ENCODE measurements around the gene SLC66A1.

The SLC66A1 gene

GRCh38 chr1:19363536-19364152 lies 51.5 kb downstream of the SLC66A1 start:
- FAIRE-seq, result no peak

DNA sequence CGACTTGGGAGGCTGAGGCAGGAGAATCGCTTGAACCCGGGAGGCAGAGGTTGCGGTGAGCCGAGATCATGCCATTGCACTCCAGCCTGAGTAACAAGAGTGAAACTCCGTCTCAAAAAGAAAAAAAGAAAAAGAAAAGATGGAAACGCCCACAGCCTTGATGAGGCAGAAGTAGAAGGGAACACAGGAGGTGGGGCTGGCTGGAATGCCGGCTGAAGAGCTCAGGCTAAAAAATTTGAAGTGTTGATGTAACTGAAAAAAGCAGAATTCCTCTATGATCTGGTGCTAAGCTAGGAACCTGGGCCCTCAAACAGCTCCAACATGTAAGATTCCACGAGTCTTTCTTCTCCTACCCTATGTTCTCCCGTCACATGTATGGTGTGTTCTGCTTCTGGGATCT lies 53.6 kb downstream of the SLC66A1 start:
- FAIRE-seq, result no peak

DNA sequence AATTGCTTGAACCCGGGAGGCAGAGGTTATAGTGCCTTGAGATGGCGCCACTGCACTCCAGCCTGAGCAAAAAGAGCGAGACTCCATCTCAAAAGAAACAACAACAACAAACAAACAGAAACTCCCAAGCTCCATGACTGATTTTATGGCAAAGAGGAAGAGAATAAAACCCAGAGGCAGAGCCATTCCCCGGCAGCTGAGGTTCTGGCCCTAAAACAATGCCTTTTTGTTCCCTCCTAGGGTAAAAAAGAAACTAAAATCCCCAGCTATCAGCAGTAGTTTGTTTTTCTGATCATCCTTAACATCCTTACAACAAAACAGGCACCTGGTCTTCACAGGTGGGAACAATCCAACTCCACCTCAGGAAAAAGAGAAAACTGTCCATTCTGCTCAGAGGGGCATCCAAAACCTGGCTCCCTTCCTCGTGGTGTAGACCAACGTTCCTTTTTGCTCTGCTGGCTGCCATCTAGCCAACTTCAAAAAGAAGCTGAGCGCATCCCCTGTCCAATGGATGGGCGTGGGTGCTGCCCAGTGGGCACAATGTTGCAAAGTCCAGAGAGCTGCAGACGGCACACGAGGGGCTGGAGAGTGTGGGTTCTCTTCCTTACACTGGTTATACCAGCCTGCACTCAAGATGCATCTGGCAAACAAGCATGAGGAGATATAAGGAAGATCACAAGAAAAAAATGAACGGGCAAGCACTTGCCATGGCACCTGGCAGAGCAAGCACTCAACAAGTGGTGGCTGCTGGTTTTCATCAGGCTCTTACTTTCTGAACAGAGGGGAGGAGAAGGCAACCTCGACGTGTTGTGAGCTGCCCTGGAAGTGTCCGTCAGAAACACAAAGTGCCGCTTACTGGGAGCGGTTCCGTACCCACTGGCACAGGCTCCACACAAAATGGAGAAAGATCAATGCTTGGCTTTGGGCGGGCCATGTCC lies 54.7 kb downstream of the SLC66A1 start:
- no peak for FAIRE-seq

GRCh38 chr1:19367584-19368041 lies 55.5 kb downstream of the SLC66A1 start:
- no peak for FAIRE-seq

- no peak for FAIRE-seq
Observed at GRCh38 chr1:19368050-19368449, 55.9 kb downstream of the SLC66A1 start.

DNA sequence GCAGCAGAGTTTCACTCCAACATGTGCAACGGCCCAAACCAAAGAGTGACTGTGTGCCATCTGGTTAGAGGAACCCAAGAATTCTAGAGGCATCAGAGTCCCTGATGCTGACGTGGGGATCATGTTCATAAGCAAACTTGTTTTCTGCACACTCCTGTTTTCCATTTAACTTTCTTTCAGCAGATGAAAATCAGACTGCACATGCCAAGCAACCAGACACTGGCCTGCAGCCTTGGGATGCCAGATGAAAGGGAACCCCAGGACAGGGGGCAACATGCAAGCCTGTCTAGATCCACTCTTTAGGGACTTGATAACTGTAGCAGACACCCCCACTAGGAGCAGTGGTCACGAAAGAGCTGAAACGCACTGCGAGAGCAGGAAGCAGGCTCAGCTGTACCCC lies 56.8 kb downstream of the SLC66A1 start:
- no peak for FAIRE-seq

DNA sequence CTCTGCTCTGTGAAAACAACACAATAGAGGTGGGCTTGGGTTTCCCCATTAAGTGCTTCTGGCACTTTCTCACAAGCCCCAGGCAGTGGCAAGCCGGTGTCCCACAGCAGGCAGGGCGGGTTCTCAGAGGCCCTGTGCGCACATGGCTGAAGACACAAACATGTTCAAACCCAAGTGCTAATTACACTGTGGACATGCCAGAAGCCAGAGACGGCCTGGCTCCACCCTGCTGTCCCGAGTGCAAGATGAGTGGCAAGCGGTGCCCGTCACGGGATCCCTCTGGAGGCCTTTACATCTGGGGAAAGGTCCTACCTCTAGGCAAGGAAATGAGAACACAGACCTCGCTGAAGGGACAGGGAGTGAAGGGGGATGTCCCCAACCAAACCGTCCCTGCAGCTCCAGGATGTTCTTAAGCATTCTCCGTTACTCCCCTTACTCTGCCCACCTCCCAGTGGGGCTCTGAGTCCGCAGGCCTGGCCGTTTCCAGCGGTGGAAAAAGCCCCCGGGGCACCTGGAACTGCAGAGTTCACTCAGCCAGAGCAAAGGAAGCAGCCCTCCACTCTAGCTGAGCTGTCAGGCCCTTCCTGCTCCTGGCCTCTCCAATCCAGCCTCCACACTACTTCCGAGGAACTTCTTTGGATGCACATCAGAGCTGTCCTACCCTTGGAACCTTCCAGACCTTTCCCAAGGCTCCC lies 57.4 kb downstream of the SLC66A1 start:
- FAIRE-seq, result no peak

DNA sequence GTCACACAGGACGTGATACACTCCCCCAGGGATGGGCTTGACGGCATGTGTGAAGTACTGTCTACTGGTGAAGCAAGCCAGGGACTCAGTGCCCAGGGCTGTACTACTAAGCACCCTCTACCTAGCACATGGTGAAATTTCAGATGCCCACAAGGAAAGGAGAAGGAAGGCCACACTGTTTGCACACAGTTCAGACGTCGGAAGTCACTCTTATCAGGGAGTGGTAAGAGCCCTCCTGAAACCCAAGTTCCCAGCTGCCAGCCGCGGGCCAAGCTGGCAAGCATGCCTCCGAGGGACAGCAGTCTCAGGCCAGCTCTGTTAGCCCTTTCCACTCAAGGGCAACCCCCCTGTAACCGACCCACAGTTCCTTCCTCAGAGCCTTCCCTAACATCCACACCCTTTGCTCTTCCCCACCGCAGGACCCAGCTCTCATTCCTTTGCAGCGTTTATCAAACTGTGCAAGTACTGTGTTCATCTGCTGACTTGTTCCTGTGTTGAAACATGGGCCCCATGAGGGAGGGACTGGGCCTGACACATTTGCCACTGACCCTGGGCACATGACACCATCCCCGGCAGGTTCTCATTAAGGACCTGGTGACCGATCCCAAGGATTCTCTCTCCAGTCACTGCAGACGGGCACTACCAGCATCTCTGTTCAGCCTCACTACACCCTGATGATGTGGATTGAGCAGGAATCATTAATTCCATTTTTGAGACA lies 58.5 kb downstream of the SLC66A1 start:
- no peak for FAIRE-seq

- FAIRE-seq, result no peak
Observed at GRCh38 chr1:19371226-19372135, 59.4 kb downstream of the SLC66A1 start.

- no peak for FAIRE-seq
Observed at GRCh38 chr1:19372136-19372514, 60.0 kb downstream of the SLC66A1 start.

GRCh38 chr1:19372602-19373001 lies 60.5 kb downstream of the SLC66A1 start:
- FAIRE-seq, result no peak

- FAIRE-seq, result no peak
Observed at GRCh38 chr1:19373211-19374082, 61.3 kb downstream of the SLC66A1 start.

- no peak for FAIRE-seq
Observed at GRCh38 chr1:19374083-19374801, 62.1 kb downstream of the SLC66A1 start.

DNA sequence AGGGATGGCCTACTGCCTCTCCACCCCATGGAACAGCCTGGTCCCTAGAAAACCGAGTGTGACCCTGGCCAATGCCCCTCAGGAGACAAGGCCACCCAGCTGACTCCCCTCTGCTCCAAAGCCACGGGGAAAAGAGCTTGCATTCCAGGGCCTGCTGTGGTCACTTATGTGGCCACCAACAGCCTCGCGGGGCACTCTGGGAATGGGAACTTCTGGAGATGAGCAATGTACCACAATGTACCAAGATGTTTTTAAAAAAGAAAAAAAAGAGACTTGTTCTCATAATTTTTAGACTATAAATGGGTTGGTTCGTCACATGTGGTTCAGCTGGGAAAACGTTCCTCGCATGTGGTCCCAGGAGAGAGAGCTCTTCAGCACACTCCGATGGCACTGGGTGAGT lies 62.8 kb downstream of the SLC66A1 start:
- no peak for FAIRE-seq

- no peak for FAIRE-seq
Observed at GRCh38 chr1:19375631-19376400, 63.7 kb downstream of the SLC66A1 start.

DNA sequence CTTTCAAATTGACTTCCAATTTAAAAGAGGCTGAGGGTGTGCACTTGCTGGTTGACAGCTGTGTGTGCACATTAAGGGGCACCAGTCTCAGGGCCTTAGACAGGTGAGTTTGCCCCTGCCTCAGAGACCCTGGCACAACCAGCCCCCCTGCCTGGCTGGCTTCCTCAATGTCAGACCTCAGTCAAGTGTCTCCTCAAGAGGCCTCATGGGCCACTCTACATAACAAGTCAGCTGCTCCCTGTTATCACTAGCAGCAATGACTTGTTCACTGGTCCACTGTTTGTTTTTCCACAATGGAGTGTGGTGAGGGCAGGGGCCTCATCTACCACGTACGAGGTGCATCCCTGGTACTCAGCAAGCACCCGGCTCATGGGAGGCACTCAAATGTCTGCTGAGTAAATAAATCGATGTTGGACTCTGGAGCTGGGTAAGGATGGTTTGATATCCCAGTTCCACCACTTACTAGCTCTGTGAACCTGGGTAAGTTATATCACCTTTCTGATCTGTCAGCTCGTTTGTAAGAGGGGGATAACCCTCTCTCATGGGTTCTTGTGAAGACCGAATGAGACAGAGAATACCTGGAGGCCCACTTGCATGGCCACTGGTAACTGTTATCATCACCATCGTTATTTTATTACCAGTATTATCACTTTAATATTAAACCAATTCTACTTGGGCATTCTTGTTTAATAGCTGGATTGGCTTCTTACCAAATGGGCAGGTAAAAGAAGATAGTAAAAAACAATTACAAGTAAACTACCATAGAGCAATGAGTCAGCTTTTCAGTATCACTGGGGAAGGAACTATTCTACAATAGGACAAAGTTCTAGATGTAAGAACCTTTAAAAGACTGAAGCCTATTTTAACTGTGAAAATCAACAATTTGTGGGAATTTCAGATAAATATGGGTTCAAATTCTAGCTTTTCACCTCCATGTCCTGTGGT lies 64.6 kb downstream of the SLC66A1 start:
- no peak for FAIRE-seq

DNA sequence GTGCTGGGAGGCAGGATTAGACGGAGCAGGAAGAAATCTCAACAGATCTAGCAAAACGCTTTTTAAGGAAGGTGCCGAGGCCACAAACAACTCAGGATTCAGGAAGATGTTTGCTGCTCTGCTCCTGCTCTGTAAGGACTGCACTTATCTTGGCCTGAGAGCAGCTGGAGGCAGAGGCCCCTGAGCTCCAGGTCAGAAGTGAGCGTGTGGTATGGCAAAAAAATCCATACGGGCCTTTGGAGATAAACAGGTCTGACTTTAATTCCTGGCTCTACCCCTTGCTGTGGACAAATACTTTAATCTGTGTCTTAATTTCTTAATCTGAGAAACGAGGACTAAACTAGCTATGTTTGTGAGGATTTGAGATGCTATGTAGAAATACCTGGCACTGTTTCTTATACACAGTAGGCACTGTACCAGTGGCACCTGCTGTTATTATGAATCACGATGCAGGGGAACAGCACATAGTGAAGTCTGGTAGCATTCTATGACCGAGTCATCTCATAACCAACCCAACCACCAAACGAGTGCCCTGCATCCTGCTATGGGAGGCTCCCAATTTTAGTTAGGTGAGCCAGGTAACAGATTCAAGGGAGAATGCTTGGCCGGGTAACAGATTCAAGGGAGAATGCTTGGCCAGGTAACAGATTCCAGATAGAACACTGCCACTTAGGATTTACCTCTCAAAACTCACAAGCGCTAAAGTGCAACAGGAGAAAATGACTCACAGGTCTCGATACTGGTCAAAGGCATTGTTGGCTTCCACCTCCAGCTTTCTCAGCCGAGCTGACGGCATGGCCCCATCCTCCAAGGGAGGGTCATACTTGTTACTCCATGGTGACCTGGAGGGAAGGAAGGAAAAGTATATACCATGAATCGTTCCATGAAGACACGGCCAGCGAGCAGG lies 65.9 kb downstream of the SLC66A1 start:
- FAIRE-seq, result no peak

Data from colon (tissue), 2 donors.